Right lobe of liver (tissue), 6 donors: ENCODE measurements around the gene DNM3. TPM values are rescaled to one million over a fixed set of nuclear protein-coding genes. Genes with fewer than 3 reads are reported as not detected.

Source experiments
- ATAC-seq, 4 donors: fragments of 200-7000 bp; cut with Tn5 transposase; one replicate each; pipeline ENCODE4 v1.9.1; 2020; ENCODE audit warnings: mild to moderate bottlenecking in 4 of 4, moderate library complexity in 4 of 4
- DNase-seq, 3 donors: peaks; one replicate each; pipeline ENCODE4 v3.0.0-alpha.2; 2020
- H3K27ac ChIP-seq, 3 donors: fragments of 200-600 bp; one replicate each; pipeline ENCODE4 v1.8.0; 2022
- H3K27me3 ChIP-seq, 2 donors: fragments of 200-600 bp; one replicate each; pipeline ENCODE4 v1.8.0; 2022
- H3K36me3 ChIP-seq, 4 donors: fragments of 200-600 bp; sonication (generic) in 1 of 4; one replicate each; pipeline versions ENCODE4 v1.5.1 to v1.8.0; 2017 to 2022; ENCODE audit warnings: control low read depth in 1 of 4
- H3K4me1 ChIP-seq, 4 donors: fragments of 200-600 bp; sonication (generic) in 1 of 4; one replicate each; pipeline versions ENCODE4 v1.5.1 to v1.8.0; 2017 to 2022; ENCODE audit warnings: control low read depth in 1 of 4
- H3K4me3 ChIP-seq, 3 donors: fragments of 200-600 bp; one replicate each; pipeline ENCODE4 v1.8.0; 2022
- H3K9me3 ChIP-seq, 4 donors: fragments of 200-600 bp; sonication (generic) in 1 of 4; one replicate each; pipeline versions ENCODE4 v1.5.1 to v1.8.0; 2017 to 2022; ENCODE audit warnings: control low read depth in 1 of 4
- CTCF ChIP-seq, 4 donors: fragments of 200-600 bp in 3 of 4; fragments of 450-650 bp in 1 of 4; IDR thresholded peaks; one replicate each; pipeline versions ENCODE4 v1.5.1 to v1.8.0; 2016 to 2022; ENCODE audit warnings: antibody characterized with exemption in 4 of 4, mild to moderate bottlenecking in 2 of 4
- POLR2A ChIP-seq: fragments of 450-650 bp; IDR thresholded peaks from one replicate; pipeline ENCODE4 v1.6.1; 2017; ENCODE audit warnings: antibody characterized with exemption, mild to moderate bottlenecking
- WGBS: methylation state at CpG from one replicate; pipeline ENCODE4 v1.1.6; 2018; ENCODE audit warnings: low coverage, low lambda C conversion rate; ENCODE audit not compliant: insufficient coverage; ENCODE audit errors: missing lambda C conversion rate; 5-methylcytosine and 5-hydroxymethylcytosine counted together
- intact Hi-C, 2 donors: fragments of 100-400 bp; cut with DNase I; formaldehyde crosslinking; loops; one replicate each; pipeline versions ENCODE4 v1.11.2 to v1.14.1; 2022
- total RNA-seq, 6 experiments: library from RNA; depleted of rRNA in 2 of 6; stranded (reverse); fragments of >200 nt in 2 of 6; fragmentation: NEBNext Ultra II Directional in 3 of 6; extraction: Animal tissue kit (Norgen Biotek cat#: 25700) in 3 of 6; gene quantifications; one replicate each; pipeline versions ENCODE4 v1.1.0 to v1.2.4, GENCODE V29; 2016 to 2023
- donor health status: DM: no; HTN: yes; CAD: no.
- donor health status: DM: no; HTN: no; CAD: no.
- donor health status: DM: no; HTN: no; CAD: no.
- donor health status: DM: no; HTN: yes; CAD: no.
- donor health status: DM: no; HTN: yes; CAD: no.

DNM3 gene
- total RNA-seq, 6 experiments from 2014 or later, result 0.29 to 0.92 (median 0.43) TPM

GRCh38 chr1:172169836-172170235 lies 328.5 kb downstream of the DNM3 start:
- H3K27ac ChIP-seq, result no peak overlapping the region
- no peaks in the 10 kb centered on the region for H3K27me3 ChIP-seq
- TF ChIP-seq CTCF (IDR thresholded peaks at IDR 0.05) (no peak), POLR2A (no peak)
- H3K4me1 ChIP-seq, result no peaks in the 10 kb centered on the region
- DNase-seq, result no peak
- no peaks in the 10 kb centered on the region for H3K36me3 ChIP-seq
- intact Hi-C loops, result no loop called here
- ATAC-seq, result no peak
- no peak overlapping the region for H3K4me3 ChIP-seq
- H3K9me3 ChIP-seq, result no peaks in the 10 kb centered on the region

DNA sequence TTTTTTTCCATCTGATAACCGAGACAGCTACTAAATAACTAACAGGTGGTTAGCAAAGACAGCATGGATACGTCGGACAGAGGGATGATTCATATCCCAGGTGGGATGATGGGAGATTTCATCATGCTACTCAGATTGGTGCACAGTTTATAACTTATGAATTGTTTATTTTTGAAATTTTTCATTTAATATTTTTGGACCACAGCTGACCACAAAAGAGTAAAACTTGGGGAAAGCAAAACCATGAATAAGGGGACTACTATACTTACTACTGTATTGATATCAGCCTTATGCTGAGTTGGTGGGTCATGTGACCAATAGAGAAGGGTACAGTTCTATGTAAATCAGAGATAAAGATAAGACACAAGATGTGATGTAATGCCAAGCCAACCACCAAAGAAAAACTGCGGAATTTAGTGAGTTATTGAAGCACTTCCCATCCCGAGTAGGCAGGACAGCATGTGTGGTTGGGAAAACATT lies 331.1 kb downstream of the DNM3 start:
- intact Hi-C loops, result no loop called here
- H3K36me3 ChIP-seq, result no peaks in the 10 kb centered on the region
- 84% methylated on average over 5 of the region's 5 CpGs for WGBS
- no peak overlapping the region for H3K4me3 ChIP-seq
- H3K9me3 ChIP-seq, result no peaks in the 10 kb centered on the region
- no peaks in the 10 kb centered on the region for H3K27me3 ChIP-seq
- ATAC-seq (no peak), DNase-seq (no peak)
- H3K27ac ChIP-seq, result no peak overlapping the region
- H3K4me1 ChIP-seq, result no peaks in the 10 kb centered on the region
- no peak for TF ChIP-seq POLR2A
- TF ChIP-seq CTCF (IDR thresholded peaks at IDR 0.05), result no peak

- ATAC-seq (no peak), DNase-seq (no peak)
- no peak overlapping the region for H3K27ac ChIP-seq
- TF ChIP-seq POLR2A, result no peak
- TF ChIP-seq CTCF (IDR thresholded peaks at IDR 0.05), result no peak
- WGBS, result 100% methylated on average over 1 of the region's 1 CpG
- no peaks in the 10 kb centered on the region for H3K4me1 ChIP-seq
- H3K9me3 ChIP-seq, result no peaks in the 10 kb centered on the region
- intact Hi-C loops, result no loop called here
- H3K4me3 ChIP-seq, result no peak overlapping the region
- no peaks in the 10 kb centered on the region for H3K36me3 ChIP-seq
- no peaks in the 10 kb centered on the region for H3K27me3 ChIP-seq
Measured at GRCh38 chr1:172176206-172176605, 334.9 kb downstream of the DNM3 start.

DNA sequence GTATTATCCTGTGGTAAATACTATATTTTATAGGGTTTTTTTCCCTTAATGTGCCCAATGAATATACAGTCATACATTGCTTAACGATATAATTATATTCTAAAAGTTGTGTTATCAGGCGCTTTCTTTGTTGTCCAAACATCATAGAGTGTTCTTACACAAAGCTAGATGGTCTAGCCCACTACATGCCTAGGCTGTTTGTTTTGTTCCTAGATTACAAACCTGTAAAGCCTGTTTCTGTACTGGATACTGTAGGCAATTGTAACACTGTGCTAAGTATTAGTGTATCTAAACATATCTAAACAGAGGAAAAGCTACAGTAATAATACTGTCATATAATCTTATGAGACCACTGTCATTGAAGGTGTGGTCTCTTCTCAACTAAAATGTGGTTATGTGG lies 336.6 kb downstream of the DNM3 start:
- ATAC-seq, result no peak
- no peak for TF ChIP-seq CTCF (IDR thresholded peaks at IDR 0.05)
- no peak for TF ChIP-seq POLR2A

GRCh38 chr1:172178886-172179285 lies 337.6 kb downstream of the DNM3 start:
- Histone ChIP-seq H3K27ac (no peak overlapping the region), H3K36me3 (no peaks in the 10 kb centered on the region), H3K4me1 (no peaks in the 10 kb centered on the region), H3K4me3 (no peak overlapping the region), H3K9me3 (no peaks in the 10 kb centered on the region), H3K27me3 (no peaks in the 10 kb centered on the region)
- no peak for ATAC-seq
- TF ChIP-seq CTCF (IDR thresholded peaks at IDR 0.05) (no peak), POLR2A (no peak)
- intact Hi-C loops, result no loop called here
- 40% methylated on average over 1 of the region's 2 CpGs for WGBS
- no peak for DNase-seq

More for the DNA sequence above, 336.6 kb downstream of the DNM3 start:
- Histone ChIP-seq H3K27me3 (no peaks in the 10 kb centered on the region), H3K4me3 (no peak overlapping the region), H3K36me3 (no peaks in the 10 kb centered on the region), H3K4me1 (no peaks in the 10 kb centered on the region), H3K9me3 (no peaks in the 10 kb centered on the region), H3K27ac (no peak overlapping the region)
- intact Hi-C loops, result no loop called here
- DNase-seq, result no peak
- WGBS, result 83% methylated on average over 2 of the region's 2 CpGs
